Head of caudate nucleus (tissue), 42 donors: Measurements from ENCODE around the gene CDC20B.

Source experiments
- DNase-seq, 42 donors: peaks; one replicate each; pipeline versions ENCODE4 v3.0.0 to v3.0.0-alpha.2; 2020 to 2021; ENCODE audit warnings: mixed read lengths in 7 of 42
- intact Hi-C: fragments of 100-400 bp; cut with DNase I; formaldehyde crosslinking; loops from one replicate; pipeline ENCODE4 v1.15.0; 2022

The CDC20B gene

GRCh38 chr5:55066277-55066676, 106.7 kb downstream of the CDC20B start:
- DNase-seq = no peak
- intact Hi-C loops = no loop called here

- no peak for DNase-seq
- intact Hi-C loops = no loop called here
These were observed 108.5 kb downstream of the CDC20B start for GRCh38 chr5:55064523-55064922.

- intact Hi-C loops = no loop called here
- no peak for DNase-seq
These were observed 109.1 kb downstream of the CDC20B start for GRCh38 chr5:55063899-55064298.

- DNase-seq = no peak
- intact Hi-C loops = no loop called here
These were observed 109.6 kb downstream of the CDC20B start for GRCh38 chr5:55063220-55063863.
